GM18951 (cell line): ENCODE measurements around the gene LRP2BP.

Source experiments
- POLR2A ChIP-seq: IDR thresholded peaks from 4 replicates; pipeline ENCODE4 v1.6.1; 2011; ENCODE audit warnings: mild to moderate bottlenecking; ENCODE audit not compliant: insufficient read length, insufficient read depth; ENCODE audit errors: extremely low read depth
- in situ Hi-C: fragments of 300-500 bp; cut with MboI; formaldehyde crosslinking; loops from one replicate; pipeline ENCODE4 v1.12.0; 2022; ENCODE audit warnings: low sequenced_read_pairs, mixed read lengths, inconsistent platforms; ENCODE audit not compliant: unreplicated experiment

The LRP2BP gene

GRCh38 chr4:185384061-185384460 lies 11.7 kb downstream of the LRP2BP start:
- no peak for TF ChIP-seq POLR2A
- in situ Hi-C loops = no loop called here

GRCh38 chr4:185383451-185383850 lies 12.3 kb downstream of the LRP2BP start:
- TF ChIP-seq POLR2A = no peak
- in situ Hi-C loops = no loop called here

GRCh38 chr4:185382754-185383153 lies 13.0 kb downstream of the LRP2BP start:
- in situ Hi-C loops = no loop called here
- no peak for TF ChIP-seq POLR2A

- no peak for TF ChIP-seq POLR2A
- in situ Hi-C loops = no loop called here
Observed at GRCh38 chr4:185381288-185382196, 14.2 kb downstream of the LRP2BP start.

GRCh38 chr4:185380320-185380719 lies 15.4 kb downstream of the LRP2BP start:
- in situ Hi-C loops = no loop called here
- TF ChIP-seq POLR2A = no peak

GRCh38 chr4:185379326-185380295 lies 16.1 kb downstream of the LRP2BP start:
- in situ Hi-C loops = no loop called here
- no peak for TF ChIP-seq POLR2A

- in situ Hi-C loops = no loop called here
- TF ChIP-seq POLR2A = no peak
Observed at GRCh38 chr4:185378264-185378663, 17.5 kb downstream of the LRP2BP start.

- no peak for TF ChIP-seq POLR2A
- in situ Hi-C loops = no loop called here
Observed at GRCh38 chr4:185374573-185374972, 21.2 kb downstream of the LRP2BP start.

- no peak for TF ChIP-seq POLR2A
- in situ Hi-C loops = no loop called here
Observed at GRCh38 chr4:185374027-185374426, 21.7 kb downstream of the LRP2BP start.

- no peak for TF ChIP-seq POLR2A
- in situ Hi-C loops = no loop called here
Observed at GRCh38 chr4:185371702-185372101, 24.0 kb downstream of the LRP2BP start.

- TF ChIP-seq POLR2A = no peak
- in situ Hi-C loops = no loop called here
Observed at GRCh38 chr4:185370268-185370949, 25.3 kb downstream of the LRP2BP start.

- TF ChIP-seq POLR2A = no peak
- in situ Hi-C loops = no loop called here
Observed at GRCh38 chr4:185369731-185370130, 26.0 kb downstream of the LRP2BP start.

GRCh38 chr4:185364886-185365285 lies 30.8 kb downstream of the LRP2BP start:
- in situ Hi-C loops = no loop called here
- no peak for TF ChIP-seq POLR2A
